HCT116 (cell line): ENCODE measurements around the gene COL23A1. TPM values are rescaled to one million over a fixed set of nuclear protein-coding genes. Genes with fewer than 3 reads are reported as not detected.

Experiments used
- ATAC-seq: fragments of 200-7000 bp; cut with Tn5 transposase; 2 replicates; pipeline ENCODE4 v1.9.1; 2020; ENCODE audit warnings: mild to moderate bottlenecking, moderate library complexity
- BruUV-seq: library from RNA; stranded (reverse); fragments of 400-500 nt; replicated peaks from 2 replicates; lab custom pipeline; 2021; lab: Mats Ljungman, UMichigan
- CTCF ChIA-PET: fragments of 300-600 bp; sonication (Branson Sonifier 250); formaldehyde crosslinking; loops from one replicate; lab custom pipeline; 2021; ENCODE audit warnings: antibody characterized with exemption; lab: Charles Lee
- POLR2A ChIA-PET: fragments of 300-600, 350-600 bp; sonication (Branson Sonifier 250); formaldehyde crosslinking; loops from one replicate; lab custom pipeline; 2021; ENCODE audit warnings: antibody characterized with exemption; lab: Charles Lee
- RAD21 ChIA-PET, 2 experiments: fragments of 300-600 bp; sonication (Branson Sonifier 250); formaldehyde crosslinking; loops; one replicate each; lab custom pipeline; 2023; ENCODE audit warnings: low total read pairs in 2 of 2; ENCODE audit not compliant: uncharacterized antibody in 2 of 2, unreplicated experiment in 2 of 2, low non-redundant PET in 1 of 2; lab: Charles Lee
- DNase-seq: peaks from one replicate; pipeline ENCODE4 v3.0.0-alpha.2; 2010; ENCODE audit warnings: low read depth, low spot score
- H2AFZ ChIP-seq: fragments of 200-600 bp; shearing (Covaris generic), sonication (generic); 2 replicates; pipeline ENCODE4 v1.6.1; 2017; ENCODE audit warnings: low read depth, mixed run types, mixed read lengths, antibody characterized with exemption, low read length; ENCODE audit not compliant: poor library complexity, severe bottlenecking
- H3K27ac ChIP-seq: 2 replicates; pipeline ENCODE4 v1.5.1; 2012; ENCODE audit warnings: low read depth, low read length
- H3K27me3 ChIP-seq: fragments of 200-600 bp; sonication (generic); 2 replicates; pipeline ENCODE4 v1.6.1; 2016; ENCODE audit warnings: mixed run types, low read length, mixed read lengths; ENCODE audit not compliant: insufficient read depth
- H3K36me3 ChIP-seq, 2 experiments: fragments of 200-500 bp in 1 of 2; fragments of 200-600 bp in 1 of 2; sonication (Bioruptor generic) in 1 of 2; sonication (generic) in 1 of 2; 2 replicates each; pipeline versions ENCODE4 v1.5.1 to v1.6.1; 2014 to 2016; ENCODE audit warnings: low read length in 2 of 2, inconsistent platforms in 1 of 2, mixed read lengths in 1 of 2, mixed run types in 1 of 2; ENCODE audit not compliant: insufficient read depth in 2 of 2, control insufficient read depth in 1 of 2
- H3K4me1 ChIP-seq, 2 experiments: fragments of 200-600 bp in 1 of 2; sonication (generic) in 1 of 2; 2 replicates each; pipeline versions ENCODE4 v1.5.1 to v1.6.1; 2012 to 2017; ENCODE audit warnings: low read length in 2 of 2, inconsistent platforms in 1 of 2, mild to moderate bottlenecking in 1 of 2, mixed read lengths in 1 of 2, mixed run types in 1 of 2, moderate library complexity in 1 of 2; ENCODE audit not compliant: insufficient read depth in 2 of 2, control insufficient read depth in 1 of 2
- H3K4me2 ChIP-seq: fragments of 200-600 bp; sonication (generic); 2 replicates; pipeline ENCODE4 v1.6.1; 2017; ENCODE audit warnings: mixed run types, low read length, mixed read lengths
- H3K4me3 ChIP-seq, 2 experiments: fragments of 200-600 bp in 1 of 2; sonication (generic) in 1 of 2; replicated peaks in 1 of 2; 2 replicates each; pipeline ENCODE4 v1.5.1; 2011 to 2016; ENCODE audit warnings: low read length in 2 of 2, control low read depth in 1 of 2, low read depth in 1 of 2, mild to moderate bottlenecking in 1 of 2, mixed read lengths in 1 of 2, mixed run types in 1 of 2
- H3K79me2 ChIP-seq: fragments of 200-600 bp; sonication (generic); 2 replicates; pipeline ENCODE4 v1.6.1; 2017; ENCODE audit warnings: mild to moderate bottlenecking, mixed run types, low read length, moderate library complexity, mixed read lengths; ENCODE audit not compliant: insufficient read depth
- H3K9ac ChIP-seq: fragments of 200-600 bp; sonication (generic); 2 replicates; pipeline ENCODE4 v1.6.1; 2016; ENCODE audit warnings: low read length, mixed read lengths
- H3K9me2 ChIP-seq: fragments of 200-600 bp; sonication (generic), shearing (Covaris generic); 2 replicates; pipeline ENCODE4 v1.6.1; 2017; ENCODE audit warnings: mixed run types, mild to moderate bottlenecking, moderate library complexity; ENCODE audit not compliant: insufficient read depth
- H3K9me3 ChIP-seq, 2 experiments: fragments of 200-500 bp in 1 of 2; fragments of 200-600 bp in 1 of 2; sonication (Bioruptor generic) in 1 of 2; sonication (generic) in 1 of 2; 2 replicates each; pipeline ENCODE4 v1.6.1; 2014 to 2017; ENCODE audit warnings: low read length in 2 of 2, mixed read lengths in 2 of 2, inconsistent platforms in 1 of 2, low read depth in 1 of 2, mild to moderate bottlenecking in 1 of 2, mixed run types in 1 of 2, moderate library complexity in 1 of 2; ENCODE audit not compliant: control insufficient read depth in 1 of 2, insufficient read depth in 1 of 2
- H4K20me1 ChIP-seq: fragments of 200-600 bp; sonication (generic), shearing (Covaris generic); 2 replicates; pipeline ENCODE4 v1.6.1; 2017; ENCODE audit warnings: mixed run types, mild to moderate bottlenecking, moderate library complexity; ENCODE audit not compliant: insufficient read depth
- CBX3 ChIP-seq: IDR thresholded peaks from 2 replicates; pipeline ENCODE4 v1.6.1; 2012; ENCODE audit warnings: low read depth
- CTCF ChIP-seq, 3 experiments: fragments of 200-600 bp in 1 of 3; sonication (generic) in 1 of 3; IDR thresholded peaks in 2 of 3; conservative IDR thresholded peaks in 1 of 3; 2 replicates each; pipeline ENCODE4 v1.5.1; 2012 to 2017; ENCODE audit warnings: low read depth in 2 of 3, low read length in 2 of 3, antibody characterized with exemption in 1 of 3, borderline replicate concordance in 1 of 3, control low read depth in 1 of 3, mild to moderate bottlenecking in 1 of 3, mixed read lengths in 1 of 3, mixed run types in 1 of 3, moderate library complexity in 1 of 3; ENCODE audit not compliant: insufficient read depth in 1 of 3
- EGR1 ChIP-seq: IDR thresholded peaks from 2 replicates; pipeline ENCODE4 v1.6.1; 2012; ENCODE audit warnings: low read depth
- EZH2 ChIP-seq: fragments of 200-600 bp; sonication (generic); IDR thresholded peaks from 2 replicates; pipeline ENCODE4 v1.6.1; 2017; ENCODE audit warnings: antibody characterized with exemption, mixed run types
- FOSL1 ChIP-seq: IDR thresholded peaks from 2 replicates; pipeline ENCODE4 v1.6.1; 2012; ENCODE audit warnings: low read depth
- JUND ChIP-seq: IDR thresholded peaks from 2 replicates; pipeline ENCODE4 v1.6.1; 2012
- POLR2A ChIP-seq: IDR thresholded peaks from 2 replicates; pipeline ENCODE4 v1.7.0; 2011; ENCODE audit warnings: borderline replicate concordance; ENCODE audit not compliant: insufficient read depth, insufficient read length; ENCODE audit errors: extremely low read depth
- POLR2AphosphoS5 ChIP-seq: IDR thresholded peaks from 2 replicates; pipeline ENCODE4 v1.6.1; 2011; ENCODE audit warnings: mild to moderate bottlenecking, low read depth, low read length, moderate library complexity
- RAD21 ChIP-seq: IDR thresholded peaks from 2 replicates; pipeline ENCODE4 v1.6.1; 2012; ENCODE audit warnings: low read depth, mild to moderate bottlenecking
- REST ChIP-seq: IDR thresholded peaks from 2 replicates; pipeline ENCODE4 v1.6.1; 2012; ENCODE audit warnings: low read depth
- SRF ChIP-seq: IDR thresholded peaks from 2 replicates; pipeline ENCODE4 v1.6.1; 2012; ENCODE audit warnings: low read depth
- TCF7L2 ChIP-seq: IDR thresholded peaks from 2 replicates; pipeline ENCODE4 v1.7.0; 2011; ENCODE audit warnings: borderline replicate concordance, inconsistent platforms; ENCODE audit not compliant: insufficient read depth, insufficient read length; ENCODE audit errors: extremely low read depth
- YY1 ChIP-seq: IDR thresholded peaks from 2 replicates; pipeline ENCODE4 v1.6.1; 2011; ENCODE audit warnings: low read length, low read depth, moderate library complexity, mild to moderate bottlenecking; ENCODE audit not compliant: insufficient replicate concordance; ENCODE audit errors: extremely low read depth
- ZBTB33 ChIP-seq: IDR thresholded peaks from 2 replicates; pipeline ENCODE4 v1.6.1; 2011; ENCODE audit warnings: mild to moderate bottlenecking, low read length, moderate library complexity; ENCODE audit not compliant: insufficient replicate concordance; ENCODE audit errors: extremely low read depth
- ZNF274 ChIP-seq: fragments of 200-500 bp; sonication (Bioruptor generic); IDR thresholded peaks from 2 replicates; pipeline ENCODE4 v1.6.1; 2014; ENCODE audit warnings: mild to moderate bottlenecking, low read depth, low read length, inconsistent platforms
- intact Hi-C: fragments of 100-400 bp; cut with micrococcal nuclease; formaldehyde crosslinking; loops from 2 replicates; pipeline ENCODE4 v1.10.0; 2022
- total RNA-seq: library from RNA; stranded (reverse); gene quantifications from one replicate; pipeline ENCODE4 v1.2.1, GENCODE V29; 2021; ENCODE audit not compliant: unreplicated experiment

The COL23A1 gene
- total RNA-seq, 1 experiment from 2014 or later: not detected

GRCh38 chr5:178210686-178211085 is 379.5 kb downstream of the COL23A1 start:
- no peak for ATAC-seq
- H3K4me2 ChIP-seq: no peak overlapping the region

More at GRCh38 chr5:178210686-178211085, 379.5 kb downstream of the COL23A1 start:
- Histone ChIP-seq H2AFZ (no peak overlapping the region), H3K9me2 (no peaks in the 10 kb centered on the region), H3K9ac (no peak overlapping the region), H3K79me2 (peaks cover 62% of the 10 kb centered on the region), H3K9me3 (no peaks in the 10 kb centered on the region), H4K20me1 (peaks cover 53% of the 10 kb centered on the region), H3K36me3 (peaks cover 66 to 86% of the 10 kb centered on the region in 2 experiments), H3K27me3 (no peaks in the 10 kb centered on the region), H3K4me3 (no peak overlapping the region), H3K4me1 (peaks cover 13 to 23% of the 10 kb centered on the region in 2 experiments), H3K27ac (no peak overlapping the region)
- intact Hi-C loops: no loop called here
- ChIA-PET POLR2A (no interaction called here), RAD21 (no interaction called here), CTCF (no interaction called here)
- no peak for DNase-seq
- no peak for TF ChIP-seq EGR1
- TF ChIP-seq CBX3: no peak
- TF ChIP-seq ZNF274: no peak
- TF ChIP-seq EZH2: no peak
- TF ChIP-seq ZBTB33: no peak
- TF ChIP-seq POLR2A: no peak
- TF ChIP-seq REST: no peak
- TF ChIP-seq TCF7L2: no peak
- TF ChIP-seq RAD21: no peak
- TF ChIP-seq JUND: no peak
- TF ChIP-seq CTCF (IDR thresholded peaks at IDR 0.05 in 2 of 3, conservative IDR thresholded peaks at IDR 0.05 in 1 of 3; ENCODE audit: borderline replicate concordance in 1 of 3, insufficient read depth in 1 of 3, low read depth in 2 of 3, low read length in 2 of 3): no peak
- no peak for TF ChIP-seq YY1
- no peak for TF ChIP-seq SRF
- TF ChIP-seq POLR2AphosphoS5: no peak
- no peak for TF ChIP-seq FOSL1
- BruUV-seq: TSS peak; percentile 5
